ENCODE data around the gene PRND. TPM values are rescaled to one million over a fixed set of nuclear protein-coding genes. Genes with fewer than 3 reads are reported as not detected.

PRND gene
- total and polyA plus RNA-seq, 2 of the 4 experiments (the other 2 are of a cell fraction) = not detected

GRCh38 chr20:4713401-4713800, 8.3 kb upstream of the PRND start:
- BruUV-seq (replicated peaks) = no TSS peak
- no peak overlapping the region for H3K4me3 ChIP-seq (ENCODE audit: insufficient read depth, low read depth, low read length)
- ChIA-PET CTCF (no interaction called here), POLR2A (ENCODE audit: unreplicated experiment) (no interaction called here)
- no peak overlapping the region for H3K27ac ChIP-seq (ENCODE audit: insufficient read depth, low read length)
- dilution Hi-C loops (cut with HindIII; ENCODE audit: low sequenced_read_pairs, unreplicated experiment) = no loop called here
- H2AK9ac ChIP-seq (replicated peaks; ENCODE audit: low read depth, low read length, poor library complexity) = peak overlapping the region; percentile 42
- no peaks in the 10 kb centered on the region for H3K36me3 ChIP-seq (ENCODE audit: control insufficient read depth, insufficient read depth, low read length)
- H2AFZ ChIP-seq (replicated peaks; ENCODE audit: low read length, poor library complexity) = no peak overlapping the region
- peaks cover 3% of the 10 kb centered on the region; the same call in 1 of the 2 replicates for H3K9me3 ChIP-seq (ENCODE audit: control insufficient read depth, insufficient read depth, low read length)
- no peak overlapping the region for H2BK15ac ChIP-seq (ENCODE audit: low read depth, low read length)
- ATAC-seq (ENCODE audit: low read depth) (no peak), DNase-seq (no peak)
- H3K14ac ChIP-seq (replicated peaks; ENCODE audit: low read depth, low read length) = no peak overlapping the region
- no peak overlapping the region for H3K4me2 ChIP-seq (ENCODE audit: low read depth, low read length)
- H4K8ac ChIP-seq (ENCODE audit: low read depth in 2 of 2, low read length in 2 of 2) = no peak overlapping the region
- in situ Hi-C loops (cut with MboI; ENCODE audit: low sequenced_read_pairs) = loop anchor here (5.0 kb wide), 1 partner anchor 476 kb away; no protein-coding TSS in a partner anchor
- no peak overlapping the region for H2AK5ac ChIP-seq (ENCODE audit: low read depth, low read length)
- H3K56ac ChIP-seq (ENCODE audit: extremely low read depth, insufficient read depth, low read length) = no peak overlapping the region
- no peak overlapping the region for H4K5ac ChIP-seq (ENCODE audit: low read depth, low read length)
- intact Hi-C loops (cut with micrococcal nuclease) = no loop called here
- no peak overlapping the region for H3K9ac ChIP-seq (ENCODE audit: low read depth, low read length)
- peaks cover 23% of the 10 kb centered on the region for H3K27me3 ChIP-seq (ENCODE audit: control insufficient read depth, insufficient read depth, low read length)
- no peak overlapping the region for H3K4ac ChIP-seq (ENCODE audit: low read depth, low read length)
- no peaks in the 10 kb centered on the region for H4K20me1 ChIP-seq (ENCODE audit: insufficient read depth, low read length)
- no peaks in the 10 kb centered on the region for H3K79me1 ChIP-seq (ENCODE audit: low read depth in 1 of 2, low read length in 2 of 2)
- WGBS, 2 experiments (ENCODE audit: extremely low coverage in 2 of 2, insufficient read length in 1 of 2) = 100% methylated on average over 2 of the region's 7 CpGs; no CpG with 5 or more reads in 1 of the 2 experiments
- H2BK5ac ChIP-seq (ENCODE audit: low read depth, low read length, poor library complexity, severe bottlenecking) = no peak overlapping the region
- no peak overlapping the region for H2BK20ac ChIP-seq (ENCODE audit: low read depth, low read length)
- H2BK120ac ChIP-seq (ENCODE audit: low read depth, low read length) = no peak overlapping the region
- TF ChIP-seq RCOR1 (IDR thresholded peaks at IDR 0.05; ENCODE audit: insufficient replicate concordance, low read length) = no peak
- TF ChIP-seq USF2 (IDR thresholded peaks at IDR 0.05; ENCODE audit: low read depth, low read length) = no peak
- no peak for TF ChIP-seq CHD1 (IDR thresholded peaks at IDR 0.05; ENCODE audit: low read depth, low read length)
- no peak for TF ChIP-seq MAZ (IDR thresholded peaks at IDR 0.05; ENCODE audit: borderline replicate concordance, low read depth, low read length)
- no peak for TF ChIP-seq RAD21 (IDR thresholded peaks at IDR 0.05; ENCODE audit: low read length)
- no peak for TF ChIP-seq SMC3 (IDR thresholded peaks at IDR 0.05; ENCODE audit: low read depth, low read length)
- TF ChIP-seq CEBPB (IDR thresholded peaks at IDR 0.05; ENCODE audit: low read depth, low read length) = no peak
- TF ChIP-seq POLR2A (IDR thresholded peaks at IDR 0.05; ENCODE audit: low read depth, low read length) = no peak
- no peak for TF ChIP-seq ELK1 (IDR thresholded peaks at IDR 0.05; ENCODE audit: borderline replicate concordance, low read depth, low read length)
- no peak for TF ChIP-seq NFE2L2 (IDR thresholded peaks at IDR 0.05; ENCODE audit: low read depth, low read length)
- no peak for TF ChIP-seq MAFK (IDR thresholded peaks at IDR 0.05; ENCODE audit: low read depth, low read length)
- no peak for TF ChIP-seq CTCF (conservative IDR thresholded peaks at IDR 0.05; ENCODE audit: low read depth, low read length)
- TF ChIP-seq FOS (IDR thresholded peaks at IDR 0.05; ENCODE audit: low read depth, low read length) = no peak
- TF ChIP-seq BHLHE40 (IDR thresholded peaks at IDR 0.05; ENCODE audit: low read depth, low read length) = no peak
- TF ChIP-seq RFX5 (IDR thresholded peaks at IDR 0.05; ENCODE audit: low read depth, low read length) = no peak
- H4K91ac ChIP-seq (ENCODE audit: insufficient read depth, low read depth, low read length) = no peak overlapping the region
- no peaks in the 10 kb centered on the region for H3K9me1 ChIP-seq (ENCODE audit: insufficient read depth, low read length)
- H3K23ac ChIP-seq (ENCODE audit: low read depth, low read length) = no peak overlapping the region
- no peak overlapping the region for H3K18ac ChIP-seq (ENCODE audit: low read depth, low read length)
- no peaks in the 10 kb centered on the region for H3K4me1 ChIP-seq (ENCODE audit: control insufficient read depth, insufficient read depth, low read length)

Measured in IMR-90 (cell line).